HCT116 (cell line): ENCODE results near the gene ANKRD39. TPM values are rescaled to one million over a fixed set of nuclear protein-coding genes. Genes with fewer than 3 reads are reported as not detected.

Source experiments
- ATAC-seq: fragments of 200-7000 bp; cut with Tn5 transposase; 2 replicates; pipeline ENCODE4 v1.9.1; 2020; ENCODE audit warnings: mild to moderate bottlenecking, moderate library complexity
- BruUV-seq: library from RNA; stranded (reverse); fragments of 400-500 nt; replicated peaks from 2 replicates; lab custom pipeline; 2021; lab: Mats Ljungman, UMichigan
- CTCF ChIA-PET: fragments of 300-600 bp; sonication (Branson Sonifier 250); formaldehyde crosslinking; loops from one replicate; lab custom pipeline; 2021; ENCODE audit warnings: antibody characterized with exemption; lab: Charles Lee
- POLR2A ChIA-PET: fragments of 300-600, 350-600 bp; sonication (Branson Sonifier 250); formaldehyde crosslinking; loops from one replicate; lab custom pipeline; 2021; ENCODE audit warnings: antibody characterized with exemption; lab: Charles Lee
- RAD21 ChIA-PET, 2 experiments: fragments of 300-600 bp; sonication (Branson Sonifier 250); formaldehyde crosslinking; loops; one replicate each; lab custom pipeline; 2023; ENCODE audit warnings: low total read pairs in 2 of 2; ENCODE audit not compliant: uncharacterized antibody in 2 of 2, unreplicated experiment in 2 of 2, low non-redundant PET in 1 of 2; lab: Charles Lee
- DNase-seq: peaks from one replicate; pipeline ENCODE4 v3.0.0-alpha.2; 2010; ENCODE audit warnings: low read depth, low spot score
- H2AFZ ChIP-seq: fragments of 200-600 bp; shearing (Covaris generic), sonication (generic); 2 replicates; pipeline ENCODE4 v1.6.1; 2017; ENCODE audit warnings: low read depth, mixed run types, mixed read lengths, antibody characterized with exemption, low read length; ENCODE audit not compliant: poor library complexity, severe bottlenecking
- H3K27ac ChIP-seq: 2 replicates; pipeline ENCODE4 v1.5.1; 2012; ENCODE audit warnings: low read depth, low read length
- H3K27me3 ChIP-seq: fragments of 200-600 bp; sonication (generic); 2 replicates; pipeline ENCODE4 v1.6.1; 2016; ENCODE audit warnings: mixed run types, low read length, mixed read lengths; ENCODE audit not compliant: insufficient read depth
- H3K36me3 ChIP-seq, 2 experiments: fragments of 200-500 bp in 1 of 2; fragments of 200-600 bp in 1 of 2; sonication (Bioruptor generic) in 1 of 2; sonication (generic) in 1 of 2; 2 replicates each; pipeline versions ENCODE4 v1.5.1 to v1.6.1; 2014 to 2016; ENCODE audit warnings: low read length in 2 of 2, inconsistent platforms in 1 of 2, mixed read lengths in 1 of 2, mixed run types in 1 of 2; ENCODE audit not compliant: insufficient read depth in 2 of 2, control insufficient read depth in 1 of 2
- H3K4me1 ChIP-seq, 2 experiments: fragments of 200-600 bp in 1 of 2; sonication (generic) in 1 of 2; 2 replicates each; pipeline versions ENCODE4 v1.5.1 to v1.6.1; 2012 to 2017; ENCODE audit warnings: low read length in 2 of 2, inconsistent platforms in 1 of 2, mild to moderate bottlenecking in 1 of 2, mixed read lengths in 1 of 2, mixed run types in 1 of 2, moderate library complexity in 1 of 2; ENCODE audit not compliant: insufficient read depth in 2 of 2, control insufficient read depth in 1 of 2
- H3K4me2 ChIP-seq: fragments of 200-600 bp; sonication (generic); 2 replicates; pipeline ENCODE4 v1.6.1; 2017; ENCODE audit warnings: mixed run types, low read length, mixed read lengths
- H3K4me3 ChIP-seq, 2 experiments: fragments of 200-600 bp in 1 of 2; sonication (generic) in 1 of 2; replicated peaks in 1 of 2; 2 replicates each; pipeline ENCODE4 v1.5.1; 2011 to 2016; ENCODE audit warnings: low read length in 2 of 2, control low read depth in 1 of 2, low read depth in 1 of 2, mild to moderate bottlenecking in 1 of 2, mixed read lengths in 1 of 2, mixed run types in 1 of 2
- H3K79me2 ChIP-seq: fragments of 200-600 bp; sonication (generic); 2 replicates; pipeline ENCODE4 v1.6.1; 2017; ENCODE audit warnings: mild to moderate bottlenecking, mixed run types, low read length, moderate library complexity, mixed read lengths; ENCODE audit not compliant: insufficient read depth
- H3K9ac ChIP-seq: fragments of 200-600 bp; sonication (generic); 2 replicates; pipeline ENCODE4 v1.6.1; 2016; ENCODE audit warnings: low read length, mixed read lengths
- H3K9me2 ChIP-seq: fragments of 200-600 bp; sonication (generic), shearing (Covaris generic); 2 replicates; pipeline ENCODE4 v1.6.1; 2017; ENCODE audit warnings: mixed run types, mild to moderate bottlenecking, moderate library complexity; ENCODE audit not compliant: insufficient read depth
- H3K9me3 ChIP-seq, 2 experiments: fragments of 200-500 bp in 1 of 2; fragments of 200-600 bp in 1 of 2; sonication (Bioruptor generic) in 1 of 2; sonication (generic) in 1 of 2; 2 replicates each; pipeline ENCODE4 v1.6.1; 2014 to 2017; ENCODE audit warnings: low read length in 2 of 2, mixed read lengths in 2 of 2, inconsistent platforms in 1 of 2, low read depth in 1 of 2, mild to moderate bottlenecking in 1 of 2, mixed run types in 1 of 2, moderate library complexity in 1 of 2; ENCODE audit not compliant: control insufficient read depth in 1 of 2, insufficient read depth in 1 of 2
- H4K20me1 ChIP-seq: fragments of 200-600 bp; sonication (generic), shearing (Covaris generic); 2 replicates; pipeline ENCODE4 v1.6.1; 2017; ENCODE audit warnings: mixed run types, mild to moderate bottlenecking, moderate library complexity; ENCODE audit not compliant: insufficient read depth
- ELF1 ChIP-seq: IDR thresholded peaks from 2 replicates; pipeline ENCODE4 v1.6.1; 2012; ENCODE audit warnings: low read depth, borderline replicate concordance
- EZH2phosphoT487 ChIP-seq: fragments of 200-600 bp; IDR thresholded peaks from 2 replicates; pipeline ENCODE4 v1.6.1; 2018; ENCODE audit warnings: antibody characterized with exemption, borderline replicate concordance
- FOSL1 ChIP-seq: IDR thresholded peaks from 2 replicates; pipeline ENCODE4 v1.6.1; 2012; ENCODE audit warnings: low read depth
- JUND ChIP-seq: IDR thresholded peaks from 2 replicates; pipeline ENCODE4 v1.6.1; 2012
- POLR2AphosphoS5 ChIP-seq: IDR thresholded peaks from 2 replicates; pipeline ENCODE4 v1.6.1; 2011; ENCODE audit warnings: mild to moderate bottlenecking, low read depth, low read length, moderate library complexity
- RAD21 ChIP-seq: IDR thresholded peaks from 2 replicates; pipeline ENCODE4 v1.6.1; 2012; ENCODE audit warnings: low read depth, mild to moderate bottlenecking
- SP1 ChIP-seq: IDR thresholded peaks from 2 replicates; pipeline ENCODE4 v1.6.1; 2012; ENCODE audit warnings: low read depth
- SRF ChIP-seq: IDR thresholded peaks from 2 replicates; pipeline ENCODE4 v1.6.1; 2012; ENCODE audit warnings: low read depth
- YY1 ChIP-seq: IDR thresholded peaks from 2 replicates; pipeline ENCODE4 v1.6.1; 2011; ENCODE audit warnings: low read length, low read depth, moderate library complexity, mild to moderate bottlenecking; ENCODE audit not compliant: insufficient replicate concordance; ENCODE audit errors: extremely low read depth
- ZBTB33 ChIP-seq: IDR thresholded peaks from 2 replicates; pipeline ENCODE4 v1.6.1; 2011; ENCODE audit warnings: mild to moderate bottlenecking, low read length, moderate library complexity; ENCODE audit not compliant: insufficient replicate concordance; ENCODE audit errors: extremely low read depth
- intact Hi-C: fragments of 100-400 bp; cut with micrococcal nuclease; formaldehyde crosslinking; loops from 2 replicates; pipeline ENCODE4 v1.10.0; 2022
- total RNA-seq: library from RNA; stranded (reverse); gene quantifications from one replicate; pipeline ENCODE4 v1.2.1, GENCODE V29; 2021; ENCODE audit not compliant: unreplicated experiment

The ANKRD39 gene
- total RNA-seq, 1 experiment from 2014 or later, result 24.2 TPM

- no peak for ATAC-seq
- ChIA-PET CTCF (no interaction called here), RAD21 (no interaction called here), POLR2A (interaction anchor here (0.6 kb wide), 1 partner anchor 297 kb away, joined by 4 read pairs; no protein-coding TSS in a partner anchor)
- no peak for DNase-seq
- Histone ChIP-seq H3K9me3 (no peaks in the 10 kb centered on the region), H3K4me2 (no peak overlapping the region), H4K20me1 (no peaks in the 10 kb centered on the region), H3K4me1 (no peaks in the 10 kb centered on the region), H3K79me2 (no peaks in the 10 kb centered on the region), H3K9ac (no peak overlapping the region), H3K36me3 (no peaks in the 10 kb centered on the region; a peak in 1 of 4 replicates), H3K9me2 (no peaks in the 10 kb centered on the region), H2AFZ (no peak overlapping the region), H3K4me3 (no peak overlapping the region)
- no TSS peak for BruUV-seq
- TF ChIP-seq RAD21 (no peak), ELF1 (no peak), YY1 (no peak), SRF (no peak), EZH2phosphoT487 (no peak), FOSL1 (no peak), SP1 (no peak), ZBTB33 (no peak), POLR2AphosphoS5 (no peak), JUND (no peak)
- TF ChIP-seq, all 23 proteins: peak for 0
- H3K27me3 ChIP-seq, result no peaks in the 10 kb centered on the region
- H3K27ac ChIP-seq, result no peak overlapping the region
- intact Hi-C loops, result no loop called here
Measured at GRCh38 chr2:96809216-96809882, 48.5 kb downstream of the ANKRD39 start.
